ENCODE data around the gene RBFOX2.

GRCh38 chr22:36015155-36015810, 13.3 kb downstream of the RBFOX2 start:
- TF ChIP-seq CTCF (IDR thresholded peaks at IDR 0.05) (no peak), POLR2A (IDR thresholded peaks at IDR 0.05) (no peak), EP300 (IDR thresholded peaks at IDR 0.05) (no peak)

All from tibial nerve (tissue), 4 donors.